GM18907 (cell line): Measurements from ENCODE around the gene ADAMTS2.

Experiments
- ATAC-seq: cut with Tn5 transposase; IDR thresholded peaks from one replicate; pipeline ENCODE4 v1.9.1; 2021; ENCODE audit warnings: mild to moderate bottlenecking, moderate library complexity; ENCODE audit not compliant: unreplicated experiment

Gene ADAMTS2

GRCh38 chr5:179345183-179345432, 153 bp downstream of the ADAMTS2 start:
- no peak for ATAC-seq

- ATAC-seq: no peak
Measured at GRCh38 chr5:179344431-179345182, 654 bp downstream of the ADAMTS2 start.

- ATAC-seq: no peak
Measured at GRCh38 chr5:179343719-179344430, 1.4 kb downstream of the ADAMTS2 start.

GRCh38 chr5:179343021-179343718, 2.1 kb downstream of the ADAMTS2 start:
- no peak for ATAC-seq

GRCh38 chr5:179342577-179342976, 2.7 kb downstream of the ADAMTS2 start:
- ATAC-seq: no peak

- ATAC-seq: no peak
Measured at GRCh38 chr5:179340465-179340864, 4.8 kb downstream of the ADAMTS2 start.

GRCh38 chr5:179339996-179340395, 5.3 kb downstream of the ADAMTS2 start:
- ATAC-seq: no peak

- ATAC-seq: no peak
Measured at GRCh38 chr5:179339081-179339480, 6.2 kb downstream of the ADAMTS2 start.

- ATAC-seq: no peak
Measured at GRCh38 chr5:179337796-179338676, 7.2 kb downstream of the ADAMTS2 start.

GRCh38 chr5:179336871-179337795, 8.1 kb downstream of the ADAMTS2 start:
- ATAC-seq: no peak

- no peak for ATAC-seq
Measured at GRCh38 chr5:179336126-179336870, 9.0 kb downstream of the ADAMTS2 start.

GRCh38 chr5:179333796-179334761, 11.2 kb downstream of the ADAMTS2 start:
- no peak for ATAC-seq

- no peak for ATAC-seq
Measured at GRCh38 chr5:179332741-179333290, 12.4 kb downstream of the ADAMTS2 start.

- ATAC-seq: no peak
Measured at GRCh38 chr5:179331591-179332375, 13.5 kb downstream of the ADAMTS2 start.

GRCh38 chr5:179330186-179330900, 14.9 kb downstream of the ADAMTS2 start:
- ATAC-seq: no peak

- ATAC-seq: no peak
Measured at GRCh38 chr5:179328291-179328690, 17.0 kb downstream of the ADAMTS2 start.
